Vagina (tissue), 2 donors: Measurements from ENCODE around the gene ATP13A2. TPM values are rescaled to one million over a fixed set of nuclear protein-coding genes. Genes with fewer than 3 reads are reported as not detected.

Experiments used
- DNase-seq, 2 donors: peaks; one replicate each; pipeline ENCODE4 v3.0.0-alpha.2; 2017; ENCODE audit errors: extremely low spot score in 2 of 2
- H3K27ac ChIP-seq: fragments of 200-600 bp; sonication (generic); one replicate; pipeline ENCODE4 v1.5.1; 2019
- H3K27me3 ChIP-seq: fragments of 200-600 bp; sonication (generic); one replicate; pipeline ENCODE4 v1.5.1; 2019
- H3K36me3 ChIP-seq, 2 donors: fragments of 200-600 bp; sonication (generic); one replicate each; pipeline ENCODE4 v1.5.1; 2017 to 2019
- H3K4me1 ChIP-seq: fragments of 200-600 bp; sonication (generic); one replicate; pipeline ENCODE4 v1.5.1; 2019
- H3K4me3 ChIP-seq, 2 donors: fragments of 200-600 bp; sonication (generic); 1 replicate in 1 of 2; 2 replicates in 1 of 2; pipeline ENCODE4 v1.5.1; 2016 to 2019
- H3K9me3 ChIP-seq: fragments of 200-600 bp; sonication (generic); one replicate; pipeline ENCODE4 v1.5.1; 2019
- POLR2A ChIP-seq, 2 donors: fragments of 450-650 bp; IDR thresholded peaks; one replicate each; pipeline ENCODE4 v1.6.1; 2017; ENCODE audit warnings: antibody characterized with exemption in 2 of 2, mild to moderate bottlenecking in 2 of 2, moderate library complexity in 2 of 2
- POLR2AphosphoS5 ChIP-seq, 2 donors: sonication (generic); formaldehyde crosslinking; IDR thresholded peaks; one replicate each; pipeline ENCODE4 v1.9.0; 2017; ENCODE audit warnings: antibody characterized with exemption in 2 of 2, mild to moderate bottlenecking in 2 of 2, low read depth in 1 of 2; ENCODE audit not compliant: insufficient read depth in 1 of 2
- intact Hi-C: fragments of 100-400 bp; cut with DNase I; formaldehyde crosslinking; loops from one replicate; pipeline ENCODE4 v1.15.1; 2023
- total RNA-seq: library from RNA; depleted of rRNA; stranded (reverse); fragments of >200 nt; gene quantifications from one replicate; pipeline ENCODE4 v1.2.3, GENCODE V29; 2016
- TF ChIP-seq, protein P1 (sequence below), 3 experiments: fragments of 450-650 bp in 2 of 3; fragments of 200-600 bp in 1 of 3; sonication (generic) in 1 of 3; IDR thresholded peaks; one replicate each; pipeline ENCODE4 v1.5.1; 2017 to 2019; ENCODE audit warnings: antibody characterized with exemption in 3 of 3, mild to moderate bottlenecking in 2 of 3, moderate library complexity in 2 of 3

Gene ATP13A2
- total RNA-seq, 1 donor from 2014 or later: 31.7 TPM

DNA sequence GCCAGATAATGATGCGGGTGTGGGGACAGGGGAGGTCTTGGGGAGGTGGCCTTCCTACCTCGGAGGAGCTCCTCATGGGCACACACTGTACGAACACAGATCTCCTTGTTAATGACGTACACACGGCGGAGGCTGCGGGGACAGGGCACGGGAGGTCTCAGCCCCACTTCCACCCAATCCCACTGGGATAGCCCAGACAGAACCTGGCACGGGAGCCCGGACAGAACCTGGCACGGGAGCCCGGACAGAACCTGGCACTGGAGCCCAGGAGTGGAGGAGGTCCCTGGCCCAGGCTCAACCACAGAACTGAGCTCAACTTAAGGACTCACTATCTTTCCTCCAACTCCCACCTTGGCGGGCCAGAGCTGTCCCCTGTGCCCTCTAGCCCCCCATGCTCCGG, 36.5 kb downstream of the ATP13A2 start:
- no peaks in the 10 kb centered on the region for H3K9me3 ChIP-seq
- H3K27ac ChIP-seq: no peak overlapping the region
- H3K4me3 ChIP-seq: no peak overlapping the region
- H3K27me3 ChIP-seq: no peaks in the 10 kb centered on the region
- DNase-seq: no peak
- intact Hi-C loops: no loop called here
- H3K4me1 ChIP-seq: peaks cover 46% of the 10 kb centered on the region
- no peaks in the 10 kb centered on the region for H3K36me3 ChIP-seq
- no peak for TF ChIP-seq POLR2AphosphoS5 (IDR thresholded peaks at IDR 0.05; ENCODE audit: insufficient read depth in 1 of 2, low read depth in 1 of 2)
- TF ChIP-seq, protein P1, sequence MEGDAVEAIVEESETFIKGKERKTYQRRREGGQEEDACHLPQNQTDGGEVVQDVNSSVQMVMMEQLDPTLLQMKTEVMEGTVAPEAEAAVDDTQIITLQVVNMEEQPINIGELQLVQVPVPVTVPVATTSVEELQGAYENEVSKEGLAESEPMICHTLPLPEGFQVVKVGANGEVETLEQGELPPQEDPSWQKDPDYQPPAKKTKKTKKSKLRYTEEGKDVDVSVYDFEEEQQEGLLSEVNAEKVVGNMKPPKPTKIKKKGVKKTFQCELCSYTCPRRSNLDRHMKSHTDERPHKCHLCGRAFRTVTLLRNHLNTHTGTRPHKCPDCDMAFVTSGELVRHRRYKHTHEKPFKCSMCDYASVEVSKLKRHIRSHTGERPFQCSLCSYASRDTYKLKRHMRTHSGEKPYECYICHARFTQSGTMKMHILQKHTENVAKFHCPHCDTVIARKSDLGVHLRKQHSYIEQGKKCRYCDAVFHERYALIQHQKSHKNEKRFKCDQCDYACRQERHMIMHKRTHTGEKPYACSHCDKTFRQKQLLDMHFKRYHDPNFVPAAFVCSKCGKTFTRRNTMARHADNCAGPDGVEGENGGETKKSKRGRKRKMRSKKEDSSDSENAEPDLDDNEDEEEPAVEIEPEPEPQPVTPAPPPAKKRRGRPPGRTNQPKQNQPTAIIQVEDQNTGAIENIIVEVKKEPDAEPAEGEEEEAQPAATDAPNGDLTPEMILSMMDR (IDR thresholded peaks at IDR 0.05): no peak
- TF ChIP-seq POLR2A (IDR thresholded peaks at IDR 0.05): no peak

DNA sequence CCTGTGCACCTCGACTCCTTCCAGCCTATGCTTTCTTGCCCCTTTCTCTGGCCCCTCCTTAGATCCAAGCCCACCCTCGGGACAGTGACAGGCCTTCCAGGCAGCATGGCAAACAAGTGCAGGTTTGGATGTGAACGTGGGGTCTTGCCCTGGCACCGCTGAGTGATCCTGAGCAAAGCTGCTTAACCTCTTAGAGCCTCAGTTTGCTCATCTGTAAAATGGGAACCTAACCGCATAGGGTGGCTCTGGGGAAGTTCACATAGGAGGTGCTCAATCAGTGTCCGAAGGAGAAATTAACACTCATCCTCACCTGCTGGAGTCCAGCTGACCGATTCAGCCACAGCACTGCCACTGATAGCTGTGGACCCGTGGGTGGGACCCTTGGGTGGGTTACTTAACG, 38.5 kb downstream of the ATP13A2 start:
- intact Hi-C loops: no loop called here
- H3K36me3 ChIP-seq: no peaks in the 10 kb centered on the region
- no peak for DNase-seq
- TF ChIP-seq POLR2A (IDR thresholded peaks at IDR 0.05) (no peak), POLR2AphosphoS5 (IDR thresholded peaks at IDR 0.05; ENCODE audit: insufficient read depth in 1 of 2, low read depth in 1 of 2) (no peak)
- TF ChIP-seq, protein P1 (IDR thresholded peaks at IDR 0.05): no peak
- no peak overlapping the region for H3K4me3 ChIP-seq
- H3K9me3 ChIP-seq: no peaks in the 10 kb centered on the region
- no peak overlapping the region for H3K27ac ChIP-seq
- H3K4me1 ChIP-seq: peaks cover 26% of the 10 kb centered on the region
- no peaks in the 10 kb centered on the region for H3K27me3 ChIP-seq

DNA sequence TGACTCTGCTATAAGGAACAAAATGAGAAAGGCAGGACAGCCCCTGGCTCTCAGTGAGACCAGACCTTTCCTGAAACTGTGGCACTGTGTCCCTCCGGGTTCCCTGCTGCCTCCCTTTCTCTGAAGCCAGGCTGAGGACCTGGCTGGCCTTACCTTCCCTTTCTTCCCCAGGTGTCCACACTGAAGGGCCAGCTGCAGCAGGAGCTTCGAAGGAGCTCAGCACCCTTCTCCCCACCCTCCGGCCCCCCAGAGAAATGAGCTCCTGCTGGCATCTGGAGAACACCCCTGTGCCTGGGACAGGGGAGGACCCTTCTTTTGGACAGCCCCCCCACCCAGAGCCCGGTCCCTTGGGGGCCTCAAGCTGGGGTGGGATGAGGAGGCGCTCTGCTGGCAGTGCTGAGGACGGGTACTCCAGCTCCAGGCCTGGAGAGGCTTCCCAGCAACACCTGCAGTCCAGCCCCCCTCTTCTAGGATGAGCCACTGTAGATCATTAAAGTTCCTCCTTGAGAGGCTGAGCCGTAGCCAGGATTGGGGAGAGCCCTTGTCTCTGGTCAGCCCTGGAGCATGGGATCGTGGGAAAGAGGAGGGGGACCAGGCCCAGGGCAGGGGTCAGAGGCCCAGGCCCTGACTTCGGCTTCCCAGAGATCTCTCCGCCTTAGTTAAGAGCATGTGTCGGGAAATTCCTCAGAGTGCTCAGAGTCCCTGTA, 39.4 kb downstream of the ATP13A2 start:
- no peak for DNase-seq
- Histone ChIP-seq H3K4me1 (peaks cover 25% of the 10 kb centered on the region), H3K4me3 (no peak overlapping the region), H3K27me3 (no peaks in the 10 kb centered on the region), H3K9me3 (no peaks in the 10 kb centered on the region), H3K27ac (peak overlapping the region; percentile 25), H3K36me3 (no peaks in the 10 kb centered on the region)
- intact Hi-C loops: no loop called here
- no peak for TF ChIP-seq POLR2AphosphoS5 (IDR thresholded peaks at IDR 0.05; ENCODE audit: insufficient read depth in 1 of 2, low read depth in 1 of 2)
- TF ChIP-seq, protein P1 (IDR thresholded peaks at IDR 0.05): no peak

DNA sequence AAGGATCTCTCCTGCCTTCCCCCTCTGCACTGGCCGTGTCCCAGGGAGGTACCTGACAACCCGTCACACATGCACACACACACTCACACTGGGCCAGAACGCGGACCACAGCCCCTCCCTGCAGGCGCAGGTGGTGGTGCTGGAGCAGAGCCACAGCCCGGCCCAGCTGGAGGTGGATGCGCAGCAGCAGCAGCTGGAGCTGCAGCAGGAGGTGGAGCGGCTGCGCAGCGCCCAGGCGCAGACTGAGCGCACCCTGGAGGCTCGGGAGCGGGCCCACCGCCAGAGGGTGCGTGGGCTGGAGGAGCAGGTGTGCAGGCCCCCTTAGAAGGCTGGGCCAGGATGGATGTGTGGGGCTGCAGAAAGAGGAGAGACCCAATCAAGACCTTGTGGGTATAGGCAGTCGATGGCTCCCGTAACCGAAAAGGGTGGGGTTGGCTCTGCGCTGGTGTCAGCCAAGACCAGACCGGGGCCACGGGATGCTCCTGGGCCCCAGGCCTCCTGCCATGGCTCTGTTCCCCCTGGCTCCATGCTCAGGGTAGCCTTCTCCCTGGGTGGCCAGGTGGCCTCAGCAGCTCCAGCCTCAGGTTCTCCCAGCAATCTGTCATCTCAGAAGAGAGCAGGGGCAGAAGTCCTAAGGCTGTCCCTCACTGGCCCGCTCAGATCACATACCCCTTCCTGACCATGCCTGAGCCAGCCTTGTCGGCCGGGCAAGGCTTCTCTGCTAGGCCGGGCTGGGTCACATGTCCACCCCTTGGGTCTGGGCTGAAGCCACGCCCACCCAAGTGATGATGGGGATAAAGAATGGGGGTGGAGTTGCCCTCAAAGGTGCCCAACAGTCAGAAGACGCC, 40.2 kb downstream of the ATP13A2 start:
- Histone ChIP-seq H3K4me3 (no peak overlapping the region), H3K4me1 (peaks cover 27% of the 10 kb centered on the region), H3K27me3 (no peaks in the 10 kb centered on the region), H3K9me3 (no peaks in the 10 kb centered on the region), H3K27ac (peak overlapping the region; percentile 25), H3K36me3 (peaks cover 0 to 1% of the 10 kb centered on the region in 2 donors)
- no peak for DNase-seq
- intact Hi-C loops: no loop called here
- TF ChIP-seq, protein P1 (IDR thresholded peaks at IDR 0.05): no peak
- TF ChIP-seq POLR2A (IDR thresholded peaks at IDR 0.05) (no peak), POLR2AphosphoS5 (IDR thresholded peaks at IDR 0.05; ENCODE audit: insufficient read depth in 1 of 2, low read depth in 1 of 2) (no peak)
